OCI-LY1 (cell line): Measurements from ENCODE around the gene NACC2.

Source experiments
- CTCF ChIP-seq: fragments of 200-600 bp; sonication (generic), shearing (Covaris generic); IDR thresholded peaks from 2 replicates; pipeline ENCODE4 v1.5.1; 2017; ENCODE audit warnings: mild to moderate bottlenecking, antibody characterized with exemption, low read length, moderate library complexity, mixed read lengths
- EZH2 ChIP-seq: fragments of 200-600 bp; sonication (generic), shearing (Covaris generic); IDR thresholded peaks from 2 replicates; pipeline ENCODE4 v1.8.0; 2017; ENCODE audit warnings: borderline replicate concordance, mixed run types, mild to moderate bottlenecking, antibody characterized with exemption, low read length, moderate library complexity, mixed read lengths

- TF ChIP-seq CTCF (no peak), EZH2 (no peak)
Measured at GRCh38 chr9:136022731-136023409, 72.2 kb downstream of the NACC2 start.
